Hepatic stellate cell (primary cell): ENCODE results near the gene TEX53.
A peak's percentile ranks its signal among the peaks of the same experiment; 100 is the strongest.

Experiments used
- DNase-seq: peaks from one replicate; pipeline ENCODE4 v3.0.0; 2011; ENCODE audit warnings: low spot score

TEX53 gene

DNA sequence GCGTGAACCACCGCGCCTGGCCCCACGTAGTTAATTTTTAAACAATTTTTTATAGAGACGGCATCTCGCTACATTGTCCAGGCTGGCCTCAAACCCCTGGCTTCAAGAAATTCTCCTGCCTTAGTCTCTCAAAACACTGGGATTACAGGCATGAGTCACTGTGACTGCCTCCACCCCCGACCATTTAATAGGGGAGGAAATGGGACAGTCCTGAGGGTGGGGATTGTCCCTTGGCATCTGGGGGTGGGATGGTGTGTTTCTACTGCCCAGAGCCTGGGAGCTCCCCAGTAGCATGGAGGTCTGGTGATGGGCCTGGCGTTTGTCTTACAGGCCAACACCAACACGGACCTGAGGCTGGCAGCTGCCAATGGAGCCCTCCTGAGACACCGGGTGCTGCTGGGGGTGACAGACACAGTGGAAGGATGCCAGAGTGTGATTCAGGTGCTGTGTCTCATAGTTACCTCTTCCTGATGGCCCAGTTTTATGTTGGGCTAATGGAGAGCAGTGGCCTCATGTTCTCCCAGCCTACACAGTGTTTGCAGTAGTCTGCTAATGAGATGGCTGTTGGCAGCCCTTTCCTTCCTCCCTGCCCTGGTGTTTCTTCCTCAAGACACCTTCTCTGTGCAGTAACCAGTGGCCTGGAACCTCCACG lies 24.0 kb downstream of the TEX53 start:
- no peak for DNase-seq

DNA sequence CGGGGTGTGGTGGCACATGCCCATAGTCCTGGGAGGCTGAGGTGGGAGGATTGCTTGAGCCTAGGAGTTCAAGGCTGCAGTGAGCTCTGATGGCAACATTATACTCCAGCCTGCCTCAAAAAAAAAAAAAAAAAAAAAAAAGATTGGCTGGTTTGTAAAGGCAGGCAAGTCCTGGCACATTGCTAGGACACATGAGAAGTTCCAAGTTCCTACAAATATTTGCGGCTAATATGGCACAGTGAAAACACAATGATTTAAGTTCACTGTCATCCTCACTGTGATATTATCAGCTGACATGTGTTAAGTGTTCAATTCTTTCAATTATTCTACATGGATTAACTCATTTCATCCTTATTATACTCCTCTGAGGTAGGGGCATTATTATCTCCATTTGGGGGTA lies 26.4 kb downstream of the TEX53 start:
- no peak for DNase-seq

DNA sequence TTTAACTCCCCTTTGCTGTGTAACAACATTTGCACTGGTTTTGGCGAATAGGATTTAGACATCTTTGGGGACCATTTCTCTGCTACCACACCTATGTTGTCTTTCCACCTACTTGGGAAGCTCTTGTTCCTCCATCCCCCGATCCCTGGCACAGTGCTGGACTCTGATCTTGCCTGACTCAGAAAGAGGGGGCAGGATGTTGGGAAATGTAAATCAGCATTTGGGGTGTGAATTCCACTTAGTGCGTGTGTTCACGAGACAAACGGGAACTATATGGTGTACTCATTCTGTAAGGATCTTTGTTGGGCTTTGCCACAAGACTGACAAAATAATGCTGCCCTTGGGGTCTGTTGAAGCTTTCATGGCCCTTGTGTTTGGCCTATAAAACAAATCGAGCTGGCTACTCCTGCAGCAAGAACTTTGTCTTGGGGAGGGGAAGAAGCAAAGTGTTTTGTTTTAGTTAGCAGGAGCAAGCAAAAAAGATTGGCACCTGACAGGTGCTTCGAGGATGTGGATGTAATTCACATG lies 28.0 kb downstream of the TEX53 start:
- no peak for DNase-seq

DNA sequence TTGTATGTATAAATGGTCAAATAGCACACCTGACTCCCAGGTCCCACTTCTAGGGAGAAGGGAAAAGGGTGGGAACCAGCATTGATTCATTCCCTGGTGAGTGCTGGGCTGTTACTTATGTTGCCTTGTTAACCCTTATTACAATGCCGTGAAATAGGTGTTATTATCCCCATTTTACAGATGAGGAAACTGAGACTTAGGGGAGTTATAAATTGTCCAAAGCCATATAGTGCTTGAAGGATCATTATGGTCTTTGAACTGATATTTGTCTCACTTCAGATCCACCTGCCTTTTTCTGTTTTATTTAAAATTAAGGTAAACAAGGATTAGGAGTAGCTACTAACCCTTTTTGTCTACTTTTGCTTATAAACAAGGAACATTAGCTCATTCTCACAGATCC lies 30.1 kb downstream of the TEX53 start:
- no peak for DNase-seq

DNA sequence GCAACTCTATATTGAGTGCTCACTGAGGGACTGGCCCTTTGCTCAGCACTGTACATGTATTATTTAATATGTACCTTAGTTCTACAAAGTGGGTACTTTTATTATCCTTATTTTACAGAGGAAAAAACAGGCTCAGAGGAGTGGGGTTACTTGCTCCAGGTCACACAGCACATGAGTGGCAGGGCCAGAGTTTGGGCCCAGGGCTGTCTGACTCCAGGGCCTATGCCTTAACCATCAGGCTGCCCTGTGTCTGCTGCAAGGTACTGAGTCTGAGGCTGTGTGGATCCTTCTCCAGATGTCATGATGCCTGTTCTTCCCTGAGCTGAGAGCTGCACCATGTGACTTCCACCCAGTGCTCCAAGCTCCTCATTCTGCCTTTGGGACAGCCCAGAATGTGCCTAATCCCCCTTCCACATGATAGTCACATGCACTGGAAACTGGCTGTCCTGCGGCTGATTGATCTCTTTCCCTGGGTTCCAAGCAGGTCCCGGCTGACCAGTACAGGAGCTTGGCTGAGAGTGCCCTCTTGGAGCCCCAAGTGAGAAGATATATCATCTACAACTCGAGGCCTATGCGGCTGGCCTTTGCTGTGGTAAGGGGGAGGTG lies 31.1 kb downstream of the TEX53 start:
- DNase-seq = no peak

DNA sequence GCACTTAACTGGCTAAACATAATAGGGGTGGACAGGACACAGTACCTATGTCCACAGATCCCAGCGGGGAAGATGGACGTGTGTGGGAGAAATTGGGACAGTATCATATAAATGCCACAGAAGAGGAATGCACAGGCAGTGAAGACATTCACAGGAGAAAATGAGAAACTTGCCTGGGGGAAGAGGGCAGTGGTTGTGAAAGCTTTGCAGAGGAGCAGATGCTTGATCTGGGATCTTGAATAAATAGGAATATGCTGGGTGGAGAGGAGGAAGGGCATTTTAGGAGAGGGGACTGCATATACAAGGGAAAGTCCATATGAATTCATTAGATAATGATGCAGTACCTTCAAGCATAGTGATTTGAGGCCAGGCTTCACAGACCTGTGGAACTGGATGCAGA lies 32.9 kb downstream of the TEX53 start:
- no peak for DNase-seq

DNA sequence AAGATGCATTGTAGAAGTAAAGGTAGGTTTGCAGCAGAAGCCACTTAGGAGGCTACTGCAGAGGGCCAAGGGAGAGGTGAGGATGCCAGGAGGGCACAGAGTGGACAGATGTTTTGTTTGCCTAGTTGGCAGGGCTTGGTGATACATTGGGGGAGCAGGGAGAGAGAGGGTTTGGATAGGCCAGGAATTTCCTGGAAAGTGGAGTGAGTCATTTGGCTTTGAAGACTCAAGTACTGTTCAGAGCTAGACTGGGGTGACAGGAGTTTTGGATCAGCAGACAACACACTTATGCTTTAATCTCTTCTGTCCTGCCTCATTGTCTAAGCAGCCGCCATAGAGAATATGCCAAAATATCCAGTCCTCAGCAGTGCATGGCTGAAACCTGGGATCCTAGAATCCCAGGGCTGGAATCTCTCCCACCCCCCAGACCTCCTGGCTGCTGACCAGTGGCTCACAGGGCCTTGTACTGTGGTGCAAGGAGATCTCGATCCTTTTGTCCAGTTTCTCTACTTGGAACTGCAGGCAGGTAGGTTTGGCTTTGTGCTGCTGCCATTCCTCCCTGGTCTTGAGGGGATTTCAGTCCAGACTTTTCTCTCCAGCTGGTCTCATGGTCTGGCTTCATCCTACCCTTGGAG lies 35.5 kb downstream of the TEX53 start:
- peak; percentile 77 for DNase-seq

DNA sequence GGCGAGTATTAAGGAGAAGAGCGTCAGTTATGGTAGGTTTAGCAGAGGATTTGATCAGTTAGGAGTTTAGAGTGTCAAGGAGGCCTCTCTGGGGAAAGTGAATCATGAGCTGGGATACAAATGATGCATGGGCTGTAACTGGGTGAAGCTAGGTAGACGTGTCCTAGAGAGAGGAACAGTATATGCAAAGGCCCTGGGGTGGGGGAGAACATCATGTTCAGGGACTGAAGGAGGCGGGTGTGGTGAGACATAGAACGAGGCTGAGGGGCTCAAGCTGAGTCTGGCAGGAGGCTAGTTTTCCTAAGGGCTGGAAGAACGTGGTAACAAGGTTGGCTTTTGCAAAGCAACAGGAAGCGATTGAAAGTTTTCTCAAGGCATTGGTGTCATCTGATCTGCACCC lies 36.0 kb downstream of the TEX53 start:
- DNase-seq = no peak

DNA sequence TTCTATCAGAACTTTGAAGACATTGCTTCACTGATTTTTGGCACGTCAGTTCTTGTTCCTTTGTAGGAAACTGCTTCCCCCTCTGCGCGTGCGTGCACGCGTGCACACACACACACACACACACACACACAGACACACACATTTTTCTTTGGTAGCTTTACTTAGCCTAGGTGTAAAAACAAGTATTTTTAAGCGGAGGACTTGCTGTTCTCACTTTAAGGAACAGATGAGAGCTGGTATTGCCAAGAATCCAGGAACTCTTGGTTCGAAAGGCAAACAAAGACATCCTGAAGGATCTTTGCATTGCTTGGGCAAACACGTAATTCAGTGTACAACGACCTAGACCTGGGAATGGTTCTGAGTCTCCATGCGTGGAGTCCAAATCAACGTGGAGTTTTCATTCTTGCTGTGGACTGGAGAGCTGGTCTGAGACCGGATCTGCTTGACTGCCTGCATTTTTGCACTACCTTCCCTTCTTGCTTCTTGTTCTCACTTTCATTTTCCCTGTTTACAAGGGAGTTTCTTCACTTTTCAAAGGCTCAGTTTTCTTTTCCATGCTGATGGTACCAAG lies 38.3 kb downstream of the TEX53 start:
- no peak for DNase-seq

DNA sequence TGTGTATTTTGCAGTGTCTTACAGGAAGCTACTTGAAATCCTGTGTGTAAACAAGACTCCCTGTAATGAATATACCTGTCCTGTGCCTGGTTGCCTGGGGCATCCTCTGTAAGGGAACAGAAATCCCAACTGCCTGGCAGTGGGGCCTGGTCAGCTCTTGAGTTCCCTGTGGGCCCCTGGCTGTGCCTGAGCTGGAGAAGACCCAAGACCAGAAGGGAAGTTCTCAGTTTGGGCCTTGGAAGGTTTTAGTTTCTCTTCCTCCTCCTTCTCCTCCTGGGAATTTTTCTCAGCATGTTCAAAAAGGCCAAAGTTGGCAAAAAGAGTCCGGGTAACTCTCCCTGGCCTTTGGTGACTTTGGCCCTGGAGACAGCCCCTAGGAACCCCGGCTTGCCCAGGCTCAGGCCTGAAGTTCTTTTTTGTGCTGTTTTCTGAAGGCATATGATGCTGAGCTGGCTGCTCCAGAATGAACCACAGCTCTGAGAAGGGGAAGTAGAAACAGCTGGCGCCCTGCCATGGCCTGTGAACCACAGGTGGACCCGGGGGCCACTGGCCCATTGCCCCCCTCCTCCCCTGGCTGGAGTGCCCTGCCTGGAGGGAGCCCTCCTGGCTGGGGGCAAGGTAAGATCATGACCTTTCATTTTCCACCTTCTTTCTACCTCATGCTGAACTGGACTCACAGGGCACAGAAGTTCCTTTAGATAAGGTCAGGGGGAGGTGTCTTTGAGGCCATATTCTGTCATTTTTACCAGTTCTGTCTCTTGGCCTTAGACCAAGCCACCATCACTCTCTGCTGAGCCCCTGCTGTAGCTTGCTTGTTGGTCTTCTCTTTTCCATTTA lies 40.7 kb downstream of the TEX53 start:
- DNase-seq = no peak

DNA sequence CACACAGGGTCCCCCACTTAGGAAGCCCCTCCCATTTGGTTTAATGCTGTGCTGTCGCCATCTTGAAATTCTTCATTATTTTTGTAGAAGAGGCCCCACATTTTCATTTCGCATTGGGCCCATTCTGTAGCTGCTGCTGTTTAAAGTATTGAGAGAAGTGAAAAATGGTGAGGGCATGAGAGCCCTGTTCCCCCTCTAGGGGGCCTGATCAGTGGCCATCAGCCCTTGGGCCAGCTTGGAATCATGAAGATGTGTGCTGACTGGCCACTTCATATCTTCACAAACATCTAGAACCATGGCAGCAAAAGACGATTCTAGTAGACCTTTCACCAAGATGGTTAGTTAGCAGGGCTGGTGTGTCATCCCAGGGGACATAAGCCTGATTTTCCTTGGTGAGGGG lies 43.2 kb downstream of the TEX53 start:
- DNase-seq = no peak

DNA sequence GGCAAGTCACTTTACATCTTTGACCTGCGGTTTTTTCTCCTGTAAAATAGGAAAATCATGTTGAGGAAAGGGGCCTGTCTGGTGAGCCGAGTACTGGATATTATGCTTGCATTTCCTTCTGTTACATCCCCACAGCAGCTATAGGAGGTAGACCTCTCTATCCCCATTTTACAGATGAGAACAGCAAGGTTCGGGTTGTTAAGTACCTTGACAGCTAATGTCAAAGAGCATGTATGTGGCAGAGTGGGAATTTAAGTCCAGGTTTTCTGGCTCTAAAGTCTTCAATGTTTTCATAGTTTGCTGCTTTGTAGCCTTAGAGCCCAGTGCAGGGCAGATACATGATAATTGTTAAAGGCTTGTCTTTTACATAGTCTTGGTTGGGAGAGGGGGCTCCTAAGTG lies 43.7 kb downstream of the TEX53 start:
- DNase-seq = no peak

DNA sequence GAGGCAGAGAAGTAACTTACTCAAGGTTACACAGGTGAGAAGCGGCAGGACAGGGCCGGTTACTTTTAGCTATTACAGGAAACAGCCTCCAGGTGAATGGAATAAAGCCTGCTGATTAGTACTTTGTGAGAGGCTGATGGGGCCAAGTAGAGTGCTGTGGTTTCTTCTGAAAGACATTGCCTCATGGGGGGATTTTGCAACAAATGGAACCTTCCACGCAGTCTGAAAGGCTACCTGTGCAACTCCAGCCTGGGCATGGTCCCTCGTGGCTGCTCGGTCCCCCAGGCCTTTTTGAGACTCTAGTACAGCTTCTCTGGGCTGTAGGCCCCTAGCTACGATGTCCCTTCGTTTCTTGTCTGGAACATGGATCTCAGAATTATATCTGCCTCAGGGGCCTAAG lies 44.5 kb downstream of the TEX53 start:
- DNase-seq = no peak

DNA sequence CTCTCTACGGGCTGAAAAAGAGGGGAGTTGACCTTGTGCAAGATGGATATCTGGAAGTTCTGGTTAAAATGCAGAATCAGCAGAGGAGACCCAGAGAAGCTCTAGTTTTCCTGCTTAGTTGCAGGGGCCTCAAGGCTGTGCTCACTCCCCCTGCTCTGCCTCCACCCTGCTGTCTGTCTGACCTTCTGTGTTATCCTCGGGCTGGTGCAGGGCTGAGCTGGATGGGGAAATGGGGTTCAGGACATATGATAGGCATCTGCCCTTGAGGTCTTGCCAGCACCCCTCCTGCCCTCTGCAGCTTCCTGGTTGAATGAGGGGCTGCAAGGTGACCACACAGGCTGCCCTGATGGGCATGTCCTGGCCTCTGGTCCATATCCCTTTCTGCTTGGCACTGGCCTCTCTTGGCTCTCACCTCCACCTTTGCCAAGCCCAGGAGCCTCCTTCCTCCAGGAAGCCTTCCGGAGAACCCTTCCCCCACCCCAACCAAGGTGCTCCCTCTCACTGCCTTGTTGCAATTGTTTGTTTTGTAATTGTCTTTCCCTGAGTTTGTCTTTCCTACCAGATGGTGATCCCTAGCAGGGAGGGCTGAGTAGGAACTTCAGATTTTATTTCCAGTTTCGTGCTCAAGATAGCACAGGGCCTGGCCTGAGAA lies 45.2 kb downstream of the TEX53 start:
- no peak for DNase-seq

DNA sequence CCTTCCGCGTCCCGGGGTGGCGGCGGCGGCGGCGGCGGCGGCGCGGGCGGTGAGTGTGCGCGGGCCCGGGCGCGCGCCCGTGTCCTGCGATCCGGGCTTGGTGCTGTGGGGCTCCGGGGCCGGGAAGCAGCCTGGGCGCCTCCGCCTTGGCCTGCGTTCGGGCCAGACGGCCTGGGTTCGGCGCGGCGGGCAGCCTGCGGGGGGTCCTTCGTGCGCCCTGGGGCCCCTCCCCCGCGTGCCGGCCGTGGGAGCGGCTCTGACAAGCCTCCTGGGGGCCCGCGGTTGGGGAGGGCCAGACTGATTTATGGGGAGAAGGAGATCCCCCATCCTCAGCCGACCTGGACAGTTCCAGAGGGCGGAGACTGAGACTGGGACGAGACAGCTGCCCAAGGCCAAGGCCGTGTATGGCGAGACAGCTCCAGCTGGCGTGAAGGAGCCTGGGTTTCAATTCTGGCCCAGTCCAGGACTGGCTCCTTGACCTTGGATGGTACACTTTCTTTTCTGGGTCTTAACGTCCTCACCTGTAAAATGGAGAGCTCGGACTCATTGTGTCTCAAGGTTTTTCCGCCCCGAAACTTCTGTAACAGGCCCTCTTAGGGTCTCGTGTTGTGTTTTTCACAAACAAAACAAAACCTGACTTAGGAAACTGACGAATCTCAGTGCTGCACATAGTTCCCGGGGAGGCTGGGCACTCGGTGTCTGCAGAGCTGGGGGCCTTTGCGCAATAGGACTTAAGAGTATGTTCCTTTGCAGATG lies 45.9 kb downstream of the TEX53 start:
- peak; percentile 65 for DNase-seq

DNA sequence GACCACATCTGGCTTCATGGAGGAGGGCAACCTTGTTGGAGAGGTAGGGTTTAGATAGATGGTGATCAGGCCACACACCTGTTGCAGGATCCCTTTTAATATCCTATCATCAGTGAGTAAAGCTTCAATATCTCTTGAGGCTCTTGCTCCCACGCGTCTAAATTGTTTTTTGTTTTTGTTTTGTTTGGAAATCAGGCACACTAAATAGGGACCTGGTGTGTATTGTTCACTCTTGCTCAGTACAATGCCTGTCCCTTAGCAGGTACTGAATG lies 49.1 kb downstream of the TEX53 start:
- no peak for DNase-seq

DNA sequence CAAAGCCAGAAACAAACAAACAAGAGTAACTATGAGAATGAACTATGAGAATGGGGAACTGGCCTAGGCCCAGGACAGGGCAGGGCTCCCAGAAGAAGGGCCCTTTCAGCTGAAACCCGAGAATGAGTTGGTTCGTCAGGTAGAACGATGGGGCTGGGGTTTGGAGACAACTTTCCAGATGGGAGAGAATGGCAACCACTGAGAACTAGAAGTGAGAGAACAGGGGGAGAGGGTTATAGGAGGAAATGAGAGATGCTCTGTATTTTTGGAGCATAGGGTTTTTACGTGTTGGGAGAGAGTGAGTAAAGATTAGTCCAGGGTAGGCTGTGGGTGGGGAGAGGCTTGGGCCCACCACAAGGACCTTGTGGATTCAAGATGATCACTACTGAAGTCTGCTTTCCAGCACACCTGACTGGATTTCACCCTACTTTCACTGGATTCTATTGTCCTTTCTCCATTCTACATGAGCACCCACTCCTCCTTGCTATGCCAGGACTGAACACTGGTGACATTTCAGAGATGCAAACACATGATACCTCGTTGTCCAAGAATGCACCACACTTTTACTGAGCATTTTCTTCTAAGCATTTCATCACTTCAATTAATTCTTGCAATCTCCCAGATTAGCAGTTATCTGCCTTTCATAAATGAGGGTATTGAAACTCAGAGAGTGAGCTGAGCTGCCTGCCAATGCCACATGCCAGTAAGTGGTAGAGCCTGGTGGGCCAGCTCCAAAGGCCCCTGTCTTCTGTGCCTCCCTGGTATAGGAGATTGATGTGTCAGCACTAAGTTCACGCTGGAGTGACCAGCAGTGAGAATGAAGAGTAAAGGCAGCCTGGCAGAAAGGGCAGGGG lies 49.7 kb downstream of the TEX53 start:
- no peak for DNase-seq

DNA sequence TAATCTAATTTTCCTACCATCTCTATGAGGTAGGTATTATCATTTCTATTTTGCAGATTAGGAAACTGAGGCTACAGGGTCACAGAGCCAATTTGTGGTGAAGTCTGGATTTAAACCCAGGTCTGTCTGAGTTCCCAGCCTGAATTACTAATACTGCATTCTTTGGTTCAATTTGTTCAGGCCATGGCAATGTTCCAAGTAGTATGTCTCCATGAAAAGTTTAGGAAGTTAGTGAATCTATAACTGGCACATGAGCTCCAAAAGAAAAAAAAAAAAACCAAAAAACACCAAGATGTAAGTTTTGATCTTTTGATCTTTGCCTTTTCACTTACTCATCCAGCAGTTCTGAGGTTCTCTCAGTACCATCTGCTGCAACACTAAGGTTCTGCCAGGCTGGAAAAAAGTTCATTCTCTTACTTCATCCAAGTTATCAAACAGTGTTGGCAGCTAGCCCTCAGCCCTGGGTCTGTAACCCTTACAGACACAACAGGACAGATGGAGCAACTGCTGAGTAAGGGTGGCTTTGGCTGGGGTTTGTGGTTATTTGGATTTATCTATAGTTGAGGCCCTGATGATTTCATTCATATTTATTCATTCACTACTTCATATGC lies 50.9 kb downstream of the TEX53 start:
- peak; percentile 41 for DNase-seq
